NB4 (cell line): ENCODE measurements around the gene KCNQ5.

Experiments
- POLR2A ChIP-seq: IDR thresholded peaks from 2 replicates; pipeline ENCODE4 v1.6.1; 2011; ENCODE audit warnings: mild to moderate bottlenecking; ENCODE audit not compliant: insufficient read length; ENCODE audit errors: extremely low read depth
- TF ChIP-seq, protein P1 (sequence below): IDR thresholded peaks from one replicate; pipeline ENCODE4 v1.5.1; 2012; ENCODE audit warnings: low read depth, low read length
- TF ChIP-seq, protein P2 (sequence below): IDR thresholded peaks from 2 replicates; pipeline ENCODE4 v1.6.1; 2011; ENCODE audit warnings: low read depth, low read length

DNA sequence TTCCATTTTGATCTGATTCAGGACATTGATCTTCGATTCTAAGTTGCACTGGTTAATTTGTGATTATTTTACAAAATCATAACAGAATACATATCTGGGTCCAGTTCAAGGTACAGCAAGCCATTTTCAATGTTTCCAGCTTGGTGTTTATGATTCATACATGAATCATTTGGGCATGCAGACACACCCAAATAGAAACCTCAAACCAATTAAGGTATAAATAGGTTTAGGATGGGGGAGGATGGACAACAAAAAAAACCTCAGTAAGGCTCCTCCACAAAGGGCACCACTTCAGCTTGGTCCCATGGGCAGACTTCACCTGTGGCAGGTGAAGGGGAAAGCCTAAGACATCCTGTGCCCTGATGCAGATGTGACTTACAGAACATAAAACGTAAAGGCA lies 410.7 kb downstream of the KCNQ5 start:
- TF ChIP-seq, protein P1, sequence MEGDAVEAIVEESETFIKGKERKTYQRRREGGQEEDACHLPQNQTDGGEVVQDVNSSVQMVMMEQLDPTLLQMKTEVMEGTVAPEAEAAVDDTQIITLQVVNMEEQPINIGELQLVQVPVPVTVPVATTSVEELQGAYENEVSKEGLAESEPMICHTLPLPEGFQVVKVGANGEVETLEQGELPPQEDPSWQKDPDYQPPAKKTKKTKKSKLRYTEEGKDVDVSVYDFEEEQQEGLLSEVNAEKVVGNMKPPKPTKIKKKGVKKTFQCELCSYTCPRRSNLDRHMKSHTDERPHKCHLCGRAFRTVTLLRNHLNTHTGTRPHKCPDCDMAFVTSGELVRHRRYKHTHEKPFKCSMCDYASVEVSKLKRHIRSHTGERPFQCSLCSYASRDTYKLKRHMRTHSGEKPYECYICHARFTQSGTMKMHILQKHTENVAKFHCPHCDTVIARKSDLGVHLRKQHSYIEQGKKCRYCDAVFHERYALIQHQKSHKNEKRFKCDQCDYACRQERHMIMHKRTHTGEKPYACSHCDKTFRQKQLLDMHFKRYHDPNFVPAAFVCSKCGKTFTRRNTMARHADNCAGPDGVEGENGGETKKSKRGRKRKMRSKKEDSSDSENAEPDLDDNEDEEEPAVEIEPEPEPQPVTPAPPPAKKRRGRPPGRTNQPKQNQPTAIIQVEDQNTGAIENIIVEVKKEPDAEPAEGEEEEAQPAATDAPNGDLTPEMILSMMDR, result no peak
- TF ChIP-seq, protein P2, sequence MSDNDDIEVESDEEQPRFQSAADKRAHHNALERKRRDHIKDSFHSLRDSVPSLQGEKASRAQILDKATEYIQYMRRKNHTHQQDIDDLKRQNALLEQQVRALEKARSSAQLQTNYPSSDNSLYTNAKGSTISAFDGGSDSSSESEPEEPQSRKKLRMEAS, result no peak
- no peak for TF ChIP-seq POLR2A
